Tibial nerve (tissue), 4 donors: ENCODE results near the gene EFEMP2. TPM values are rescaled to one million over a fixed set of nuclear protein-coding genes. Genes with fewer than 3 reads are reported as not detected.
"Not testable (repeated sequence)": the region's sequence is repeated elsewhere in the genome, so short reads cannot be mapped to it uniquely, and the experiment has no call there.

Experiments used
- DNase-seq, 2 donors: peaks; one replicate each; pipeline ENCODE4 v3.0.0-alpha.2; 2019; ENCODE audit warnings: low spot score in 2 of 2
- H3K27ac ChIP-seq, 4 donors: fragments of 200-600 bp; sonication (generic) in 3 of 4; one replicate each; pipeline ENCODE4 v1.5.1; 2017 to 2019; ENCODE audit warnings: mild to moderate bottlenecking in 1 of 4
- H3K27me3 ChIP-seq, 2 donors: fragments of 200-600 bp; sonication (generic) in 1 of 2; one replicate each; pipeline versions ENCODE4 v1.5.1 to v1.6.0; 2017 to 2019
- H3K36me3 ChIP-seq, 3 donors: fragments of 200-600 bp; sonication (generic); one replicate each; pipeline ENCODE4 v1.5.1; 2018 to 2019
- H3K4me1 ChIP-seq, 4 donors: fragments of 200-600 bp; sonication (generic) in 3 of 4; one replicate each; pipeline ENCODE4 v1.5.1; 2017 to 2019
- H3K4me3 ChIP-seq, 4 donors: fragments of 200-600 bp; sonication (generic) in 3 of 4; one replicate each; pipeline ENCODE4 v1.5.1; 2017 to 2019; ENCODE audit warnings: mild to moderate bottlenecking in 1 of 4, moderate library complexity in 1 of 4
- H3K9me3 ChIP-seq, 4 donors: fragments of 200-600 bp; sonication (generic) in 3 of 4; one replicate each; pipeline ENCODE4 v1.5.1; 2017 to 2019
- CTCF ChIP-seq, 5 experiments: fragments of 200-600 bp in 3 of 5; fragments of 450-650 bp in 2 of 5; sonication (generic) in 3 of 5; IDR thresholded peaks; one replicate each; pipeline ENCODE4 v1.5.1; 2016 to 2019; ENCODE audit warnings: antibody characterized with exemption in 5 of 5, mild to moderate bottlenecking in 3 of 5, moderate library complexity in 2 of 5
- EP300 ChIP-seq, 2 donors: sonication (generic); formaldehyde crosslinking; IDR thresholded peaks; one replicate each; pipeline ENCODE4 v1.6.1; 2017; ENCODE audit warnings: antibody characterized with exemption in 2 of 2, mild to moderate bottlenecking in 1 of 2
- POLR2A ChIP-seq, 2 donors: fragments of 450-650 bp; IDR thresholded peaks; one replicate each; pipeline ENCODE4 v1.6.1; 2017; ENCODE audit warnings: antibody characterized with exemption in 2 of 2, mild to moderate bottlenecking in 2 of 2, moderate library complexity in 2 of 2
- WGBS, 2 donors: methylation state at CpG; one replicate each; pipeline ENCODE4 v1.1.5; 2018; 5-methylcytosine and 5-hydroxymethylcytosine counted together
- total RNA-seq, 4 donors: library from RNA; depleted of rRNA; stranded (reverse); fragments of >200 nt; gene quantifications; one replicate each; pipeline ENCODE4 v1.1.0, GENCODE V29; 2016

The EFEMP2 gene
- total RNA-seq, 4 donors from 2014 or later: 59.2 to 92.7 (median 82.0) TPM

DNA sequence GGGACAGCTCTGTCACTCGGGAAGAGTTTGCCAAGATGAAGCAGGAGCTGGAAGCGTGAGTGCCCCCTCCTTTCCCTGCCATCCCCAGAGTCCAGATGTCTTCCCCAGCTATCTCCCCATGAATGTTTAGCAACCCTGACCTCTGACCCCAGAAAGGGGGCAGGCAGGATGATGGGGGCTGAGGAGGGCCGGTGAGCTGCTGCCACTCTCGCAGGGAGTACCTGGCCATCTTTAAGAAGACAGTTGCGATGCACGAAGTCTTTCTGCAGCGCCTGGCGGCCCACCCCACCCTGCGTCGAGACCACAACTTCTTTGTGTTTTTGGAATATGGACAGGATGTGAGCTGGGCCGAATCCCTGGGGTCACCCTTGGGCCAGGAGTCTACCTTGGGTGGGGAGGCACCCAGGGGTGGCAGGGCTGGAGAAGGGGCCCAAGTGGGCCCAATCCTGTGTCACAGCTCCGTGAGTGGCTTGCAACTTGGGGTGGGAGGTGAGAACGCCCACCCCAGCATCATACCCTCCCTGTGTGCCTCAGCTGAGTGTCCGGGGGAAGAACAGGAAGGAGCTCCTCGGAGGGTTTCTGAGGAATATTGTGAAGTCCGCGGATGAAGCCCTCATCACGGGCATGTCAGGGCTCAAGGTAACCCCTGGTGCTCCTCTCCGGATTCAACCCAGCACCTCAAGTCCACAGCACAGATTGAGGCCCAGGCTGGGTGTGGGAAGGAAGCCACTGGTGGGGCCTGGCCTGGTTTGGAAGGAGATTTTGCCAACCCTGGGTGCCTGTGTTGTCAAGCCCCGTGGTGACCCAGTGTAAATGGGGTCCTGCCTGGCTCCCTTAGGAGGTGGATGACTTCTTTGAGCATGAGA is 22.1 kb downstream of the EFEMP2 start:
- Histone ChIP-seq H3K4me1 (peaks cover 0 to 17% (median 0%) of the 10 kb centered on the region in 4 donors), H3K36me3 (peaks cover 2 to 55% (median 25%) of the 10 kb centered on the region in 3 donors), H3K9me3 (peaks cover 0 to 9% (median 0%) of the 10 kb centered on the region in 4 donors), H3K27ac (no peak overlapping the region), H3K27me3 (no peaks in the 10 kb centered on the region), H3K4me3 (no peak overlapping the region)
- no peak for TF ChIP-seq CTCF (IDR thresholded peaks at IDR 0.05)
- TF ChIP-seq POLR2A (IDR thresholded peaks at IDR 0.05): no peak
- TF ChIP-seq EP300 (IDR thresholded peaks at IDR 0.05): no peak
- no peak for DNase-seq
- 62 to 74% methylated on average over 16 to 20 of the region's 20 CpGs for WGBS, 2 donors

GRCh38 chr11:65849771-65850216 is 22.8 kb downstream of the EFEMP2 start:
- Histone ChIP-seq H3K36me3 (peaks cover 2 to 49% (median 18%) of the 10 kb centered on the region in 3 donors), H3K4me3 (no peak overlapping the region), H3K27ac (no peak overlapping the region), H3K27me3 (no peaks in the 10 kb centered on the region), H3K4me1 (peaks cover 0 to 10% (median 0%) of the 10 kb centered on the region in 4 donors), H3K9me3 (peaks cover 0 to 9% (median 0%) of the 10 kb centered on the region in 4 donors)
- no peak for DNase-seq
- TF ChIP-seq POLR2A (IDR thresholded peaks at IDR 0.05) (no peak), CTCF (IDR thresholded peaks at IDR 0.05) (no peak), EP300 (IDR thresholded peaks at IDR 0.05) (no peak)
- 39 to 59% methylated on average over 8 to 16 of the region's 16 CpGs for WGBS, 2 donors

DNA sequence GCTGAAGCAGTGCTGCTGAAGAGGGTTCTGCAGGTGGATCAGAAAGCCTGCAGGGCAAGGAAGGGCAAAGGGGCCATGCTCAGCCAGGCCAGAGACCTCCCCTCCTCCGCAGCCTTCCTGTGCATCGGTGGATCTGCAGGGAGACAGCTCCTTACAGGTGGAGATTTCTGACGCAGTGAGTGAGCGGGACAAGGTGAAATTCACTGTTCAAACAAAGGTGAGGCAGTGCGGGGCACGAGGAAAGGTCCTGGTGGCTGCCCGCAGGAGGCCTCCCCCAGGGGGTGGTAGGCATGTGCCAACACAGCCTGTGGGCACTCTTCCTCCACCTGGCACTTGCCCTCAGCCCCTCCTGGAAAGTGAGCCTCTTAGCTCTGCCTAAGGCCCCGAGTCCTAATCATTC is 23.2 kb downstream of the EFEMP2 start:
- Histone ChIP-seq H3K27ac (no peak overlapping the region), H3K4me3 (no peak overlapping the region), H3K4me1 (peaks cover 0 to 6% (median 0%) of the 10 kb centered on the region in 4 donors), H3K27me3 (no peaks in the 10 kb centered on the region), H3K36me3 (peaks cover 2 to 45% (median 16%) of the 10 kb centered on the region in 3 donors), H3K9me3 (peaks cover 0 to 9% (median 0%) of the 10 kb centered on the region in 4 donors)
- no peak for DNase-seq
- no peak for TF ChIP-seq POLR2A (IDR thresholded peaks at IDR 0.05)
- TF ChIP-seq EP300 (IDR thresholded peaks at IDR 0.05): no peak
- no peak for TF ChIP-seq CTCF (IDR thresholded peaks at IDR 0.05)
- WGBS, 2 donors: 70 to 74% methylated on average over 8 of the region's 8 CpGs

GRCh38 chr11:65848693-65849092 is 23.9 kb downstream of the EFEMP2 start:
- 68 to 75% methylated on average over 7 of the region's 7 CpGs for WGBS, 2 donors
- H3K4me3 ChIP-seq, DNase-seq, H3K4me1 ChIP-seq, H3K27ac ChIP-seq, H3K27me3 ChIP-seq, H3K9me3 ChIP-seq: not testable (repeated sequence)
- peaks cover under 1 to 38% (median 11%) of the 10 kb centered on the region in 3 donors for H3K36me3 ChIP-seq

GRCh38 chr11:65847746-65848145 is 24.9 kb downstream of the EFEMP2 start:
- Histone ChIP-seq H3K9me3 (peaks cover 0 to 9% (median 0%) of the 10 kb centered on the region in 4 donors), H3K4me3 (no peak overlapping the region), H3K27ac (no peak overlapping the region), H3K36me3 (peaks cover 0 to 28% (median 5%) of the 10 kb centered on the region in 3 donors), H3K27me3 (no peaks in the 10 kb centered on the region), H3K4me1 (no peaks in the 10 kb centered on the region)
- WGBS, 2 donors: 72 to 75% methylated on average over 3 of the region's 3 CpGs
- TF ChIP-seq POLR2A (IDR thresholded peaks at IDR 0.05) (no peak), EP300 (IDR thresholded peaks at IDR 0.05) (no peak), CTCF (IDR thresholded peaks at IDR 0.05) (no peak)
- DNase-seq: no peak
